Sigmoid colon (tissue), 4 donors: Measurements from ENCODE around the gene EIF4G3.

ENCODE experiments used
- CTCF ChIP-seq, 4 experiments: fragments of 450-650 bp in 3 of 4; fragments of 200-600 bp in 1 of 4; IDR thresholded peaks; one replicate each; pipeline ENCODE4 v1.5.1; 2016 to 2019; ENCODE audit warnings: antibody characterized with exemption in 4 of 4, mild to moderate bottlenecking in 3 of 4, moderate library complexity in 2 of 4
- EP300 ChIP-seq, 4 donors: sonication (generic); formaldehyde crosslinking; IDR thresholded peaks; one replicate each; pipeline ENCODE4 v1.6.1; 2017; ENCODE audit warnings: antibody characterized with exemption in 4 of 4
- POLR2A ChIP-seq, 2 donors: fragments of 450-650 bp; IDR thresholded peaks; one replicate each; pipeline ENCODE4 v1.6.1; 2016; ENCODE audit warnings: antibody characterized with exemption in 2 of 2, mild to moderate bottlenecking in 2 of 2, moderate library complexity in 2 of 2

- TF ChIP-seq EP300 (IDR thresholded peaks at IDR 0.05) (no peak), POLR2A (IDR thresholded peaks at IDR 0.05) (no peak), CTCF (IDR thresholded peaks at IDR 0.05) (no peak)
These were observed 228.6 kb downstream of the EIF4G3 start for GRCh38 chr1:20948101-20948500.
